GM12865 (cell line): ENCODE results near the gene TEF.

ENCODE experiments used
- DNase-seq: peaks from one replicate; pipeline ENCODE4 v3.0.0; 2010; ENCODE audit warnings: low read depth
- H3K4me3 ChIP-seq: 2 replicates; pipeline ENCODE4 v1.5.1; 2011; ENCODE audit warnings: mild to moderate bottlenecking, low read depth, low read length, control low read depth
- CTCF ChIP-seq: IDR thresholded peaks from 2 replicates; pipeline ENCODE4 v1.5.1; 2011; ENCODE audit warnings: low read length, control low read depth, low read depth, inconsistent platforms; ENCODE audit not compliant: insufficient read depth; ENCODE audit errors: missing control alignments

The TEF gene

GRCh38 chr22:41447435-41448188, 65.9 kb downstream of the TEF start:
- peak; percentile 73 for DNase-seq
- H3K4me3 ChIP-seq, result peak overlapping the region; percentile 82
- no peak for TF ChIP-seq CTCF

DNA sequence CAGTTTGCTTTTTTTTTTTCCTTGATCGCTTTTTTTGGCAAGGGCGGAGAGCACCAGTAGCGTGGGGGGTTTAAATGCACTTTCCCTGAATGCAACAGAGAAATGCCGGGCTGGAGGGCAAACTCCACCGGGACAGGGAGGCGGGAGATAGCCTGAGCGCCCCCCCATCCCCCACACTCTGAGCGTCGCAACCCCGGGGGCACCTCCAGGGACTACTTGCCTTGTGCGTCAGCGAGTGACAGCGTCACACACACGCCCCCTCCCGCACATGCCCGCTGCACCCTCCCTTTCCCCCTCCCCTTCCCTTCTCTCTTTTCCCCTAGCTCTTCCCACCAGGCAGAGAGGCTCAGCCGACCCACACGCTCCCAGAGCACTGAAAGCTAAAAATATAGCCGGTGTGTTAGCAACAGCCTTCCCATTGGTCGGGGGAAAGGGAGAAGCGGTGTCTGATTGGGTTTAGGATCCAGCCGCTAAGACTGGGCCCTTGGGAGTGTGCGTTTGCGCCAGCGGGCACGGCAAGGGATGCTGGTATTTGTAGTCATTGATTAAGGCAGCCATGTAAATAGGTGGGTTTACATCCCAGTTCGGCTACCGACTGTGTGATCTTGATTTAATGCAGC, 66.6 kb downstream of the TEF start:
- no peak for TF ChIP-seq CTCF
- H3K4me3 ChIP-seq, result peak overlapping the region; percentile 82
- DNase-seq, result peak; percentile 99
